ENCODE measurements around the gene ANO2. TPM values are rescaled to one million over a fixed set of nuclear protein-coding genes. Genes with fewer than 3 reads are reported as not detected.

The ANO2 gene
- total and polyA plus RNA-seq, 2 experiments from 2014 or later = 2.3 to 4.6 TPM

- TF ChIP-seq ZNF462 (CRISPR knock-in tag; IDR thresholded peaks at IDR 0.05) (no peak), STAT1 (IDR thresholded peaks at IDR 0.05; ENCODE audit: unreplicated experiment) (no peak), ETS1 (IDR thresholded peaks at IDR 0.05) (no peak), ZNF331 (CRISPR knock-in tag; IDR thresholded peaks at IDR 0.05; ENCODE audit: low read depth) (no peak), EZH2 (IDR thresholded peaks at IDR 0.05; ENCODE audit: low read depth, unreplicated experiment) (no peak), EZH2phosphoT487 (IDR thresholded peaks at IDR 0.05; ENCODE audit: unreplicated experiment) (no peak), NANOG (IDR thresholded peaks at IDR 0.05; ENCODE audit: borderline replicate concordance) (no peak)
These were observed 234.7 kb downstream of the ANO2 start (continued) for GRCh38 chr12:5710260-5710878.

GRCh38 chr12:5708371-5708770 is 236.7 kb downstream of the ANO2 start:
- Histone ChIP-seq H3K9me2 (ENCODE audit: insufficient read depth) (0 out of 2 replicates have a peak, but pooled peaks cover 3% of the 10 kb centered on the region), H3K79me2 (replicated peaks; ENCODE audit: insufficient read depth) (no peaks in the 10 kb centered on the region), H3K4me1 (ENCODE audit: insufficient read depth) (no peaks in the 10 kb centered on the region), H3F3A (replicated peaks; ENCODE audit: low read depth) (no peaks in the 10 kb centered on the region), H2AFZ (no peak overlapping the region), H3K4me3 (no peak overlapping the region), H3K36me3 (ENCODE audit: insufficient read depth) (no peaks in the 10 kb centered on the region), H3K27ac (ENCODE audit: low read depth) (no peak overlapping the region), H4K20me1 (replicated peaks; ENCODE audit: insufficient read depth) (no peaks in the 10 kb centered on the region), H3K4me2 (no peak overlapping the region), H3K27me3 (ENCODE audit: insufficient read depth) (no peaks in the 10 kb centered on the region)
- H3K27ac Mint-ChIP-seq = no peak overlapping the region
- no peak overlapping the region for H3K4me3 Mint-ChIP-seq
- peaks cover 9% of the 10 kb centered on the region for H3K4me1 Mint-ChIP-seq
- no peaks in the 10 kb centered on the region for H3K27me3 Mint-ChIP-seq (ENCODE audit: insufficient read depth, low read depth, poor library complexity)
- ATAC-seq = no peak
- no peak for DNase-seq (ENCODE audit: low spot score)
- H3K36me3 Mint-ChIP-seq (ENCODE audit: low read depth) = no peaks in the 10 kb centered on the region
- peaks cover 2% of the 10 kb centered on the region; the same call in 2 of the 3 replicates for H3K9me3 Mint-ChIP-seq
- TF ChIP-seq JUNB (IDR thresholded peaks at IDR 0.05; ENCODE audit: unreplicated experiment) (no peak), CREB1 (CRISPR knock-in tag; IDR thresholded peaks at IDR 0.05; ENCODE audit: low read depth) (no peak), ETS1 (IDR thresholded peaks at IDR 0.05) (no peak)

All from GM23338 (cell line).